Suprapubic skin (tissue), 4 donors: ENCODE results near the gene TMEM53.

ENCODE experiments used
- EP300 ChIP-seq: sonication (generic); formaldehyde crosslinking; IDR thresholded peaks from one replicate; pipeline ENCODE4 v1.6.1; 2017; ENCODE audit warnings: antibody characterized with exemption
- POLR2A ChIP-seq, 2 donors: fragments of 450-650 bp; IDR thresholded peaks; one replicate each; pipeline ENCODE4 v1.6.1; 2017; ENCODE audit warnings: antibody characterized with exemption in 2 of 2, mild to moderate bottlenecking in 2 of 2, moderate library complexity in 2 of 2
- POLR2AphosphoS5 ChIP-seq, 3 donors: sonication (generic); formaldehyde crosslinking; IDR thresholded peaks; one replicate each; pipeline ENCODE4 v1.6.1; 2017; ENCODE audit warnings: antibody characterized with exemption in 3 of 3
- TF ChIP-seq, protein P1 (sequence below), 2 donors: fragments of 200-600 bp in 1 of 2; fragments of 450-650 bp in 1 of 2; sonication (generic) in 1 of 2; IDR thresholded peaks; one replicate each; pipeline ENCODE4 v1.5.1; 2016 to 2019; ENCODE audit warnings: antibody characterized with exemption in 2 of 2, mild to moderate bottlenecking in 1 of 2, moderate library complexity in 1 of 2

DNA sequence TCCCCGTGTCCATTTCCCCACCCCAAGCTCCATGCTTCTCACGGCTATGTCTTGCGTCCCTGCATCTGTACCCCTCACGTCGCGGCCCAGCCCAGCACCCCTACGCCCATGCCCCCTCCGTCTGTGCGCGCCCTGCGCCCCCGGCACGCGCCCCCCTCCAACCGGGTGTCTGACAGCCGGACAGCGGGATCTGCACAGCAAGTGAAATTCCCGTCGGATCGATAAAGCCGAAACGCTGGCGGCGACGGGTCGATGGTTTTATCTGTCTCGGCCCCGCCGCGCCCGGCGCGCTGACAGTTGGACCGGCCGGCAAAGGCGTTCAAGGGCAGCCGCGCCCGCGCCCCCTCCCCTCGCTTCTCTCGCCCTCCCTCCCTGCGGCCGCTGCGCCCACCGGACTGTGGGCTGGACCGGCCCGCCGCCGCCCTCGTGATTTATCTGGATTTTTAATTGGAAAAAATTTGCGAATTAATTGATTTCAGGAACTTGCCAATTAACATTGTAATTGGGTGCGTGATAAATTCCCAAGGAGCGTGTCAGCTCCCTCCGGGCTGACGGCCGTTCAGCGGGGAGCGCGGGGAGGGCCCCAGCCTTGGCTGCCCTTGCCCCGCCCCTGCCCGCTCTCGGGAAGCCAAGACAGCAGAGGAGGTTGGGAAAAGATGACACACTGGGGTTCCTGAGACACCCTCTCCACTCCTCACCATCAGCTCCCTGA is 57.1 kb downstream of the TMEM53 start:
- TF ChIP-seq POLR2A (IDR thresholded peaks at IDR 0.05) (no peak), POLR2AphosphoS5 (IDR thresholded peaks at IDR 0.05) (no peak), EP300 (no peak)
- TF ChIP-seq, protein P1, sequence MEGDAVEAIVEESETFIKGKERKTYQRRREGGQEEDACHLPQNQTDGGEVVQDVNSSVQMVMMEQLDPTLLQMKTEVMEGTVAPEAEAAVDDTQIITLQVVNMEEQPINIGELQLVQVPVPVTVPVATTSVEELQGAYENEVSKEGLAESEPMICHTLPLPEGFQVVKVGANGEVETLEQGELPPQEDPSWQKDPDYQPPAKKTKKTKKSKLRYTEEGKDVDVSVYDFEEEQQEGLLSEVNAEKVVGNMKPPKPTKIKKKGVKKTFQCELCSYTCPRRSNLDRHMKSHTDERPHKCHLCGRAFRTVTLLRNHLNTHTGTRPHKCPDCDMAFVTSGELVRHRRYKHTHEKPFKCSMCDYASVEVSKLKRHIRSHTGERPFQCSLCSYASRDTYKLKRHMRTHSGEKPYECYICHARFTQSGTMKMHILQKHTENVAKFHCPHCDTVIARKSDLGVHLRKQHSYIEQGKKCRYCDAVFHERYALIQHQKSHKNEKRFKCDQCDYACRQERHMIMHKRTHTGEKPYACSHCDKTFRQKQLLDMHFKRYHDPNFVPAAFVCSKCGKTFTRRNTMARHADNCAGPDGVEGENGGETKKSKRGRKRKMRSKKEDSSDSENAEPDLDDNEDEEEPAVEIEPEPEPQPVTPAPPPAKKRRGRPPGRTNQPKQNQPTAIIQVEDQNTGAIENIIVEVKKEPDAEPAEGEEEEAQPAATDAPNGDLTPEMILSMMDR (IDR thresholded peaks at IDR 0.05), result no peak
